Stimulated activated CD8-positive, alpha-beta memory T cell treated with anti-CD3 and anti-CD28 coated beads, Interleukin-12 subunit alpha, Interleukin-12 subunit beta, amount 100 ng/mL, for 4 hours (primary cell): ENCODE data around the gene DHX57.
"Not testable (repeated sequence)": the region's sequence is repeated elsewhere in the genome, so short reads cannot be mapped to it uniquely, and the experiment has no call there.

Source experiments
- DNase-seq: peaks from one replicate; pipeline ENCODE4 v3.0.0-alpha.2; 2020; ENCODE audit warnings: low read depth

The DHX57 gene

DNA sequence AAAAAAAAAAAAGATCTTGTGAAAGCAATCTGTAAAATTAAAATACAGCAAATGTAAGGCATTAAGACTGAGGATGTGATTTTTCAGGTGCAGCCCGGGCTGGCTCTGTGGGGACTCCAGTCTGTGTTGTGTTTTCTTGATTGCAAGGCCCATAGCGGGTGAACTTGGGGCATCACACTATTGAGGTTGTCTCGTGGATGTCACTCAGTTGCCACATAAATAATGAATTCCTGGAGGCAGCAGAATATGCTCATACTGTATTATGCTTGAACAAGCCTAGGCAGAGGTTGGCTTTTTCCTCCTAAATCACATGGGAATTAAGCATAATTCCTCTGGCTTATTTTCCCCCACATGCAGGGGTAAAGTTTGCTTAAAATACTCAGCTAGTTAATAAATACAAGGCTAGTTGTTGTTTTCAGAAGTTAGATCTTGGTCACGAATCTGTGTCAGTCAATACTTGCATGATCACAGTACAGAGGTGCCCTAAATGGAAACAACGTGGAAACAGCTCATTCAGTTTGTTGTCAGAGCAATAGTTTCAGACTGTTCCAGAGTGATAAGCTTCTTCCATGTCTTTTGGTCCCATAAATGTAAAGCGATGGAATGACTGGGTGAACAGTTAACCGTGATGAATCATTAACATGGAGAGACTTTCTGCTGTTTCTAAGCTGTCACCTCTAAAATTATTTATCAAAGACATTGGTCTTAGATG lies 81.3 kb downstream of the DHX57 start:
- no peak for DNase-seq

DNA sequence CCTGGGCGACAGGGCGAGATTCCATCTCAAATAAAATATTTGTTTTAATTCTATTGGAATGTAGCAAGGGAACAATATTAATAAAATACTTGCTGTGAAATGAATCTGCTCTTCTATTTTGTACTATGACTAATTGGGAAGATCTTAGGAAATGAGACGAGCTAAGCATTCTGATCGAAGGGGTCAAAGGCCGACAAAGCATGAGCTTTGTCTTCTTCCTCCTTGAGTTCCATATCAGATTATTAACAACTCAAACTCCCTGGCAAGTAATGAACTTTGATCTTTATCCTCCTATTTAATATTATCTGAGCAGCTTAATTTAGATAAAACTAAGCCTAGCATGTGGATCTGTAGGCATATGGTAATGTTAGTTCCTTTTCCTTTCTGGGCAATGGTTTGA lies 82.2 kb downstream of the DHX57 start:
- no peak for DNase-seq

DNA sequence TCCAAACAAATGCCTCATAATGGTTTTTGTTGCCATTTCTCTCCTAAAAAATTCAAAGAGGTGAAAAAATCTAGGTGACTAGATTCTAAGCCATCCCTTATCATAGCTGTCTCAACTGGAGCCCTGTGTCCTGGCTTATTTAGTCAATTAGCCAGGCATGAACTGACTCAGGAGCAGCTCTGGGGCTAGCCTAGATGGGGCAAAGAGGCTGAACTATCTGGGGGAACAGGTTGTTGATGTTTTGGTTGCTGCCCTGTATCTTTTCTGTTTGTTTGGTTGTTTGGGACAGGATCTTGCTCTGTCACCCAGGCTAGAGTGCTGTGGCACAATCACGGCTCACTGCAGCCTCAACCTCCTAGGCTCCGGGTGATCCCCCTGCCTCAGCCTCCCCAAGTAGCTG lies 83.0 kb downstream of the DHX57 start:
- no peak for DNase-seq

DNA sequence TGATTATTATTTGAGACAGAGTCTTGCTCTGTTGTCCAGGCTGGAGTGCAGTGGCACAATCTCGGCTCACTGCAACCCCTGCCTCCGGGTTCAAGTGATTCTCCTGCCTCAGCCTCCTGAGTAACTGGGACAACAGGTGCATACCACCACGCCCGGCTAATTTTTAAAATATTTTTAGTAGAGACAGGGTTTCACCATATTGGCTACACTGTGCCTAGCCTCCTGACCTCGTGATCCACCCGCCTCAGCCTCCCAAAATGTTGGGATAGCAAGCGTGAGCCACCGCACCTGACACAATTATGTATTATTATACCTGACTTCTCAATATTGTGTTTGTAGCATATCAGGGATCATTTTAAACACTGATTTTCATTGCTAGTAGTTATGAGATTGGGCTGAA lies 83.4 kb downstream of the DHX57 start:
- DNase-seq: not testable (repeated sequence)

- no peak for DNase-seq
These were observed 84.0 kb downstream of the DHX57 start for GRCh38 chr2:38791744-38792143.

DNA sequence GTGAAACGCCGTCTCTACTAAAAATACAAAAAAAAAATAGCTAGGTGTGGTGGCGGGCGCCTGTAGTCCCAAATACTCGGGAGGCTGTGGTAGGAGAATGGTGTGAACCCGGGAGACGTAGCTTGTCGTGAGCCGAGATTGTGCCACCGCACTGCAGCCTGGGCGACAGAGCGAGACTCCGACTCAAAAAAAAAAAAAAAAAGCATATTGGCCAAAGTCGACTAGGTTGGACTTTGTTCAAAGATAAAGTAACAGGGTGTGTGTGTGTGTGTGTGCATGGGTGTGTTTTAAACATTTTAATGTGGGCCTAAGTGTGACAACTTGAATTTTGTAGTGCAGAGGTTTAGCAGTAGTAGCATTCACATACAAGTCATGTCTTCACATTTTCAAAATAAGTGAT lies 86.0 kb downstream of the DHX57 start:
- DNase-seq: no peak

GRCh38 chr2:38788306-38788705 lies 87.4 kb downstream of the DHX57 start:
- no peak for DNase-seq

DNA sequence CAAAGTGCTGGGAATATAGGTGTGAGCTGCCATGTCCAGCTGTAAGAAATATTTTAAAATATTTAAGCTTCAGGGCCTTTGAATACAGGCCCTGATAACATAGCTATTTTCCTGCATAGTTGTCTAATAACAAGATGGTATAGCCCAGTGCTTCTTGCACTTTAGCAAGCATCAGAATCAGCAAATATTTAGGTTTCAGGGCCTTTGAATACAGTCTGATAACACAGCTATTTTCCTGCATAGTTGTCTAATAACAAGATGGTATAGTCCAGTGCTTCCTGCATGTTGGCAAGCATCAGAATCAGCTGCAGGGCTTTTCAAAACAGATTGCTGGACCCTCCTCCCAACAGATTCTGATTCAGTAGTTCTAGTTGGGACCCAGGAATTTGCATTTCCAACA lies 92.1 kb downstream of the DHX57 start:
- DNase-seq: no peak

GRCh38 chr2:38778687-38779082 lies 97.0 kb downstream of the DHX57 start:
- no peak for DNase-seq

DNA sequence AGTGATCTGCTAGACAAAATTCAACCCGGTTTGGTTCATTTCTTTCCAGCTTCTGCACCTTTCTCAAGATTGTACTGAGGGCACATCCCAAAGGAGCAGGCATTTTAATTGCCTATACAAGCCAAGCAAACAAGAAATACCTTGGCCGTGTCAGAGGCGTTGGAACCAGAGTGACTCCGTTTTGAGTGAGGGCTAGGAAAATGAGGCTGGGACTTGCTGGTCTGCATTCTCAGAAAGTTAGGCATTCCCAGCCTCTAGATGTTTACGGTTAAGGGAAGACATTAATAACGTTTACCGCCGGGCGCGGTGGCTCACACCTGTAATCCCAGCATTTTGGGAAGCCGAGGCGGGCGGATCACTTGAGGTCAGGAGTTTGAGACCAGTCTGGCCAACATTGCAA lies 99.2 kb downstream of the DHX57 start:
- no peak for DNase-seq

DNA sequence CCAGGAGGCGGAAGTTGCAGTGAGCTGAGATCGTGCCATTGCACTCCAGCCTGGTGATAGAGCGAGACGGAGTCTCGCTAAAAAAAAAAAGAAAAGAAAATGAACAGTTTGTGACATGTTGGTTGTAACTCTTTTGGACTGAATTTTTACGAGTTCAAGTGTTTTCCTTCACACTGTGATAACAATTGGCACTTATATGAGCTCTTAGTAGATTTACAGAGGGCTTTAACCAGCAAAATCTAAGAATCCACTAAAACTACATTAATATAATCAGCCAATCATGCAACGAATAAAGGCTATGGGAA lies 99.9 kb downstream of the DHX57 start:
- no peak for DNase-seq

GRCh38 chr2:38775097-38775920 lies 100.4 kb downstream of the DHX57 start:
- DNase-seq: no peak

- no peak for DNase-seq
These were observed 104.1 kb downstream of the DHX57 start for GRCh38 chr2:38771632-38772031.

GRCh38 chr2:38765551-38765950 lies 110.2 kb downstream of the DHX57 start:
- no peak for DNase-seq

- DNase-seq: no peak
These were observed 110.6 kb downstream of the DHX57 start for GRCh38 chr2:38765149-38765548.

GRCh38 chr2:38763728-38764127 lies 112.0 kb downstream of the DHX57 start:
- no peak for DNase-seq

DNA sequence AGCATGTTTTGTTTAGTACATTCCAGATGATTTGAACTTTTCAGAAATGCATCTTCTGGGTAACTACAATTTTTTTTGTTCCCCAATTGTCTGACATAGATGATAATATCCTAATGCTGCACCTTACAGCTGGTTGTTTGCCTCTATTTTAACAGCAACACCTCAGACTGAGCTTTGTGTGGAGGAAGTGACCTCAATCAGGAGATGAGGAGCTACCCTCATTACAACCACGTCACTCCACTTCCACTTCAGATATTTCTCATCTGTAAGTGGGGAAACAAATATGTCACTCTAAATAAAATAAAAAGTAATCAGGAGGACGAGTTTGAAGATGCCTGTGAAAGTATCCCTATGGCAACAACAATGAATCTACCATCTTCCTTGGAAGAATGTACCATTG lies 112.5 kb downstream of the DHX57 start:
- no peak for DNase-seq

DNA sequence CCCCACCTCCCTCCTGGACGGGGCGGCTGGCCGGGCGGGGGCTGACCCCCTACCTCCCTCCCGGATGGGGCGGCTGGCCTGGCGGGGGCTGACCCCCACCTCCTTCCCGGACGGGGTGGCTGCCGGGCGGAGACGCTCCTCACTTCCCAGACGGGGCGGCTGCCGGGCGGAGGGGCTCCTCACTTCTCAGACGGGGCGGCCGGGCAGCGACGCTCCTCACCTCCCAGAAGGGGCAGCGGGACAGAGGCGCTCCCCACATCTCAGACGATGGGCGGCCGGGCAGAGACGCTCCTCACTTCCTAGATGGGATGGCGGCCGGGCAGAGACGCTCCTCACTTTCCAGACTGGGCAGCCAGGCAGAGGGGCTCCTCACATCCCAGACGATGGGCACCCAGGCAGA lies 119.8 kb downstream of the DHX57 start:
- DNase-seq: not testable (repeated sequence)

DNA sequence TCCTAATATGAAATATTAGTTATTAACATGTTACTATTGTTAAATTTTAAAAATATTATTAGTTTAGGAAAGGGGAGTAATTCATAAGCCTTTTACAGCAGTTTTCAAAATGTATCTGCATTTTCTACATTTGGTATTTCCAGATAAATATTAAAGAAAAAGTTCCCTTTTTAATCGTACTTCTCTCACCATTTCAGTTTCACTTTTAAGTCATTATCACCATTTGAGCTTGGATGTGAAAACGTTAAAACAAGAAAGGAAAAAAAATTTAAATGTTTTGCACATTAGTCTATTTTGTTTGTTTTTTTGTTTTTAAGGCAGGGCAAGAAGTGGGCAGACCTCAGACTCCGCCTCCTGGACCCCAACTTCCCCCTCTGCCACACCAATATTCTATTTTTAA lies 121.2 kb downstream of the DHX57 start:
- DNase-seq: no peak

- no peak for DNase-seq
These were observed 121.7 kb downstream of the DHX57 start for GRCh38 chr2:38754049-38754448.

GRCh38 chr2:38751596-38752410 lies 123.9 kb downstream of the DHX57 start:
- DNase-seq: no peak

DNA sequence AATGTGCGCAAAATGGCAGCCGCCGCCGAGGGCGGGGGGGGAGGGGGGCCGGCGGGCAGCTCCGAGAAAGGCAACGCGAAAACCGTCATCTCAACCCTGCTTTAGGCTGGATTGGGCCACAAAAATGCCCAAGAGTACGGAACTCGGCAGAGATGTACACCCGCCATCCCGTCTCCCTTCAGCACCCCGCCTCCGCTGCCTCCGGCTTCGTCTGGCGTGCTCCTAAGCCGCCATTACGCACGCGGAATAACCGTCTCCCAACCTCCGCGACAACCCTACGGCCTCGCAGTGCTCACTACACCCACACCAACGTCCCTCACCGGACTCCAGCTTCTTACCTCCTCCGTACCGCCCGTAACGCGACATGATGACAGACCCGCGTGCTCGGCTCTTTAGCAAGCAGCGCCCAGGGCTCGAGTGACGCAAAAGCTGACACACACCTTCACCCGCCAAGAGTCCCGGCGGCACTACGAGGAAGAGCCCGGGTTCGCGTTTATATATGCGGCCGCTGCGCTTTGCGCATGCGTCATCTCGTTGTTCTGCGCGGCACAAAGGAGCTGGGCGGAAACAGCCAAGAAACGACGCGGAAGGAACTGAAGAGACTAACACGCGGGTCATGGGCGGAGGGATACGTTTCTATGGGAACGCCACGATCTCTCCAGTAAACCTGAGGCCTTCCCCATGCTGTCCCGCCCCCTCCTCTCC lies 124.7 kb downstream of the DHX57 start, which contains the start of gene SRSF7:
Gene SRSF7 (minus strand): TSS at position 471 of the 705 bp plus-strand sequence. CDS start 105 bp downstream, at position 366.
- DNase-seq: peak; percentile 94
